GM18861 (cell line): ENCODE results near the gene TLR9.
"Not testable (repeated sequence)": the region's sequence is repeated elsewhere in the genome, so short reads cannot be mapped to it uniquely, and the experiment has no call there.

Source experiments
- ATAC-seq: cut with Tn5 transposase; IDR thresholded peaks from one replicate; pipeline ENCODE4 v1.9.1; 2021; ENCODE audit not compliant: unreplicated experiment

TLR9 gene, protein sequence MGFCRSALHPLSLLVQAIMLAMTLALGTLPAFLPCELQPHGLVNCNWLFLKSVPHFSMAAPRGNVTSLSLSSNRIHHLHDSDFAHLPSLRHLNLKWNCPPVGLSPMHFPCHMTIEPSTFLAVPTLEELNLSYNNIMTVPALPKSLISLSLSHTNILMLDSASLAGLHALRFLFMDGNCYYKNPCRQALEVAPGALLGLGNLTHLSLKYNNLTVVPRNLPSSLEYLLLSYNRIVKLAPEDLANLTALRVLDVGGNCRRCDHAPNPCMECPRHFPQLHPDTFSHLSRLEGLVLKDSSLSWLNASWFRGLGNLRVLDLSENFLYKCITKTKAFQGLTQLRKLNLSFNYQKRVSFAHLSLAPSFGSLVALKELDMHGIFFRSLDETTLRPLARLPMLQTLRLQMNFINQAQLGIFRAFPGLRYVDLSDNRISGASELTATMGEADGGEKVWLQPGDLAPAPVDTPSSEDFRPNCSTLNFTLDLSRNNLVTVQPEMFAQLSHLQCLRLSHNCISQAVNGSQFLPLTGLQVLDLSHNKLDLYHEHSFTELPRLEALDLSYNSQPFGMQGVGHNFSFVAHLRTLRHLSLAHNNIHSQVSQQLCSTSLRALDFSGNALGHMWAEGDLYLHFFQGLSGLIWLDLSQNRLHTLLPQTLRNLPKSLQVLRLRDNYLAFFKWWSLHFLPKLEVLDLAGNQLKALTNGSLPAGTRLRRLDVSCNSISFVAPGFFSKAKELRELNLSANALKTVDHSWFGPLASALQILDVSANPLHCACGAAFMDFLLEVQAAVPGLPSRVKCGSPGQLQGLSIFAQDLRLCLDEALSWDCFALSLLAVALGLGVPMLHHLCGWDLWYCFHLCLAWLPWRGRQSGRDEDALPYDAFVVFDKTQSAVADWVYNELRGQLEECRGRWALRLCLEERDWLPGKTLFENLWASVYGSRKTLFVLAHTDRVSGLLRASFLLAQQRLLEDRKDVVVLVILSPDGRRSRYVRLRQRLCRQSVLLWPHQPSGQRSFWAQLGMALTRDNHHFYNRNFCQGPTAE

DNA sequence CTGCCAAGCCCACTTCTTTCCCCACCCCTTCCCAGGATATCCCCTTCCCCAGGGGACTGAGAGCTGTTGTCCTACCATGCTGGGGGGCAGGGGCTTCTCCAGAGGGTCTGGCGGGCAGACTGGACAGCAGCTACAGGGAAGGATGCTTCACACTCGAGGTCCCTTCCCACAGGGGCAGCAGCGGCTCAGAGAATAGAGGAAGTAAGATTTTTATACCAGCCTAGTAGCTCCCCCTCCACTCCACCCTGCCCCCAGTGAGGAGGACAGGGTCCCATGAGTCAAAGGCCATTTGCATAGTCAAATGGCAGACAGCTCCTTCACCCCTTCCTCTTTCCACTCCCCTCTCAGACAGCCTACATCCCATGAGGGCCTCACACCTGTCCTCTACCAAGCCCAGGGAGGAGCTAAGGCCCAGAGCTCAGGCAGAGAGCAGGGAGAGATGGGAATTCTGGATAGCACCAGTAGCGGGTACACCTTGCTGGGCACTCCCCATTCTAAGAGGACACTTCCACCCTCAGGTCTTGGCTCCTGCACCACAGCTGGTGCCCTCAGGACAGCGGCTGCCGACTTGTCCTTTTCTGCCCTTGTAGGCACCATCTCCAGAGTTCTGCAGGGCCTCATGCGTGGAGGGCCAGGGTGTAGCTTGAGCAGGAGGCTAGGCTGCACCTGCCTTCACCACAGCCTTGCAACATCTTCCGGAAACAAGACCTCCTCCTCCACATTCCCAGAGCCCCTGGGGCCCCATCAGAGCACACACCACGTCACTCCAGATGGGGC lies at the start of gene TLR9:
Gene TLR9, minus strand, starts transcription at position 194 of the 777 bp plus-strand sequence. Its CDS starts 116 bp downstream, at position 78.
- peak; percentile 74 for ATAC-seq

DNA sequence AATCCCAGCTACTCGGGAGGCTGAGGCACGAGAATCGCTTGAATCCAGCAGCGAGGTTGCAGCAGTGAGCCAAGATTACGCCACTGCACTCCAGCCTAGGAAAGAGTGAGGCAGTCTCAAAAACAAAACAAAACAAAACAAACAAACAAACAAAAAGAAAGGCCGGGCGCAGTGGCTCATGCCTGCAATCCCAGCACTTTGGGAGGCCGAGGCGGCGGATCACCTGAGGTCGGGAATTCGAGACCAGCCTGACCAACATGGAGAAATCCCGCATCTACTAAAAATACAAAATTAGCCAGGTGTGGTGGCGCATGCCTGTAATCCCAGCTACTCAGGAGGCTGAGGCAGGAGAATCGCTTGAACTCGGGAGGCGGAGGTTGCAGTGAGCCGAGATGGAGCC lies 49.3 kb upstream of the TLR9 start:
- not testable (repeated sequence) for ATAC-seq

DNA sequence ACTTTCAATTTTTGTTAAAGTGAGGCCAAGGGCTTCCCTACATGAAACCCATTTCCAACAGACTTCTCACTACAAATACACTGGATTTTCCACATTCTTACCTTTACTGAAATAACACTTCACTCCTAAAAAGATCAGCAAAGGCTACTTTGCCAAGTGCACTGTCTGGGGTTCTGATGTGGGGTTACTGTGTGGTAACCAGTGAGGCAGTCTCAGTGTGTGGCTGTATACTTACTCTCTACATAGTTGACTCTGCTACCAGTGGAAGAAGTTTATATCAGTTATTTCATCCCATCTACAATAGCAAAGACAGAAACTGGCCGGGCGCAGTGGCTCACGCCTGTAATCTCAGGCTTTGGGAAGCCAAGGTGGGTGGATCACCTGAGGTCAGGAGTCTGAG lies 47.4 kb upstream of the TLR9 start:
- ATAC-seq: no peak

DNA sequence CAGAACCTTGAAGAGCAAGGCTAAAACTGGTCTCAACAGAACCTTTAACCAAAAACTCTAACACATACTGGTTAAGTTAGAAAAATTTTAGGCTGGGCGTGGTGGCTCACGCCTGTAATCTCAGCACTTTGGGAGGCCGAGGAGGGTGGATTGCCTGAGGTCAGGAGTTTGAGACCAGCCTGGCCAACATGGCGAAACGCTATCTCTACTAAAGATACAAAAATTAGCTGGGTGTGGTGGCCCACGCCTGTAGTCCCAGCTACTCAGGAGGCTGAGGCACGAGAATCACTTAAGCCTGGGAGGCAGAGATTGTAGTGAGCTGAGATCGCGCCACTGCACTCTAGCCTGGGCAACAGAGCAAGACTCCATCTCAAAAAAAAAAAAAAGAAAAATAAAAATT lies 46.7 kb upstream of the TLR9 start:
- not testable (repeated sequence) for ATAC-seq

DNA sequence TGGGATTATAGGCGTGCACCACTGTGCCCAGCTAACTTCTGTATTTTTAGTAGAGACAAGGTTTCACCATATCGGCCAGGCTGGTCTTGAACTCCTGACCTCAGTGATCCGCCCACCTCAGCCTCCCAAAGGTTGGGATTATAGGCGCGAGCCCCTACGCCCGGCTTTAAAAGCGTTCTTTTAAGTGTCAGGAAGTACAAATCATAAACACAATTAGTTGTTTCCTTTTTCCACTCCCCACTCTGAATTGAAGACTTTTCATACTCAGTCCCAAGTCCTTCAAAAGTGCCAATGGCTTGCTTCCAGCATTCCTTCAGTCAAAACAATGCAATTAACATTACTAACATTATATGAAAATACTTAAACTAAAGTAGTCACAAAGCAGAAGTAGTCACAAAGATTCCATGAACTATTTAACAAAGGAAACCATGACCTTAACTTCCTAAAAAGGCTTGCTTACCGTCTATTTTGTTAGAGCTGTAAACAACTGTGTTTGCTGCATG lies 44.9 kb upstream of the TLR9 start:
- ATAC-seq: no peak

DNA sequence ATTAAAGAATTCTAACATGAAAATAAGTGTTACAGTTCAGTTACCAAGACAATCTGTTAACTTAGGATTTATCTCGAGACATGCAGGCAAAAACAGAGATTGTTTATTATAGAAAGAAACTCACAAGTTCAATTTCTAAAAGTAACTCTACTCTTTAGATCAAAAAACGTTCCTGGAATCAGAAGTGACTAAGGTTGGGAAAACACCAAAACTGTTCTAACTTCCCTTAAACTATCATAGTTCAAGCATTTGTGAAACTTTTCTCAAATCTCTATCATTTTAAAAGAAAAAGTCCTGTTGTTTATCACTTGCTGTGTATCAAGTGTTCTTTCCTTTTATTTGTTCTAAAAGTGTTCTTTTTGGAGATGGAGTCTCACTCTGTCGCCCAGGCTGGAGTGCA lies 44.3 kb upstream of the TLR9 start:
- no peak for ATAC-seq

DNA sequence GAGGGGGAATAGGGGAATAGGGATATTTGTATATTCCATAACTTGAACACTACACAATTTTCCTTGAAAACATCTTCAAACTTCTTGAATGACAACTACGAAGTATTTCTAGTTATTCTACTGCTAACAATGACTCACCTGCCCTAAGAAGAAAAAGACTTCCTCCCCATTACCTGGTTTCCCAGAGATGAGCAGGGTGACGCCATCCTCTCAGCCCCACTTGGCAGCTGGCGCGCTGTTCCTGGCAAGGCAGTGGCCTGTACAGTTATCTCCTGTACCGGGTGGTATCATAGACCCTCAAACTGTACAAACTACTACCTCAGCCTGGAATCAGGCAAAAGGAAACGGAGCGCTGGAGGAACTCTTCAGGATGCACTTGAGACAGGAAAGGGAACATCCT lies 42.6 kb upstream of the TLR9 start:
- ATAC-seq: no peak

DNA sequence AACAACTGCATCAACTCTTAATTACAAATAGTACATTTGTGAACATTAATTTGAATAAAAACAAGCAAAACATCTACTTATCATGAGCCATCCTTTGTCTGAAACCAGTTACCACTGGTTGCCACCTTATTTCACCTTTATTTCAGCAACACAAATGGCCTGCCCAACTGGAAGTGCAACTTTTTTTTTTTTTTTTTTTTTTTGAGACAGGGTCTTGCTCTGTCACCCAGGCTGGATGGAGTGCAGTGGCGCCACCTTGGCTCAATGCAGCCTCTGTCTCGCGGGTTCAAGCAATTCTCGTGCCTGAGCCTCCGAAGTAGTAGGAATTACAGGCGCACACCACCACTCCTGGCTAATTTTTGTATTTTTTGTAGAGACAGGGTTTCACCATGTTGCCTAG lies 39.9 kb upstream of the TLR9 start:
- ATAC-seq: no peak

DNA sequence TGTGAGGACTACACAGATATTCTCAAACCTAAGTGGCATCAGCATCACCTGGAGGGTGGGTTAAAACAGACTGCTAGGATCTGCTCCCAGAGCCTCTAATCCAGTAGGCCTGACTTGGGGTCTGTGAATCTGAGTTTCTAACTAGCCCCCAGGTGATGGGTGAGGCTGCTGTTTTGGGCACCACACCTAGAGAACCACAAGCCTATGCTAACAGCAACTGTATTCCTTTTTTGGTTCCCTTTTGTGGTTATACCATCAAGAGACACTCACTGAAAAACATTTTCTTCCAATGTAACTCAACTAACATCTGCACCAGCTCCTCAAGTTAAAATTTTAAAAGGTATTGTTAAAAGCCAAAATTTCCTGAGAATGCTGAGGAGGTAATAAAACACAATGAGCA lies 37.0 kb upstream of the TLR9 start:
- ATAC-seq: no peak

DNA sequence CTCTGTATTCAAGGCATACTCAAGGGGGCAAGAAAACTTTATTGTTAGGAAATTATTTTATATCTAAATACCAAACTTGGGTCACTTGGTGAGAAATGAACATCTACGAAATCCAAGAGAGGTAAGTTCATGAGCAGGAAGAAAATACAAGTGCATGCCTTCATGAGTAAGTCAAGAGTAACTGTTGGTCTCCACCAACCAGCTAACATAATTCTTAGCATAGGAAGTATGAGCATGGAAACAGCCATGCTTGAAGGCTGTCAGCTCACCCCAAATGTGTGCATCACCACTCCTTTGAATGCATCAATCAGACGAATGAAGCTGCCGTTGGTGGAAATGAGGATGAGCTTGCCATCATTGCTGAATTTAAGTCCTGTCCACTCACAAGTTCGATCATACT lies 34.0 kb upstream of the TLR9 start:
- no peak for ATAC-seq

DNA sequence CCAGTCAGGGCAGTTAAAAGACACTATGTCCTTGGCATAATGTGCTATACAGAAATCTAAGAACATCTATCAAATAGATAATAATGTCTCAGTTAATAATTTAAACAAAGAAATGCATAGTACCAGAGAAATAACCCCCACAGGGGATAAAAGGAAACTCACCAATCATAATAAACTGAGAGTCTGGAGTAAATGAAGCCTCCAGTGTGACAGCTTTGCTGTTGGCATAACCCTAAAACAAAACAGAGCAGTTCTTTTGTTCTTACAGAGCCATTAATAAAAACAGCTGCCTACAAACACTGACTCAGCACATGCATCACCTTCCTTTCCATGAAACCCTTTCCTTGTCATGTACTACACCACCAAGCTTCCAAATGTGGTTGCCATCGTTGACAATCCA lies 33.6 kb upstream of the TLR9 start:
- ATAC-seq: no peak

DNA sequence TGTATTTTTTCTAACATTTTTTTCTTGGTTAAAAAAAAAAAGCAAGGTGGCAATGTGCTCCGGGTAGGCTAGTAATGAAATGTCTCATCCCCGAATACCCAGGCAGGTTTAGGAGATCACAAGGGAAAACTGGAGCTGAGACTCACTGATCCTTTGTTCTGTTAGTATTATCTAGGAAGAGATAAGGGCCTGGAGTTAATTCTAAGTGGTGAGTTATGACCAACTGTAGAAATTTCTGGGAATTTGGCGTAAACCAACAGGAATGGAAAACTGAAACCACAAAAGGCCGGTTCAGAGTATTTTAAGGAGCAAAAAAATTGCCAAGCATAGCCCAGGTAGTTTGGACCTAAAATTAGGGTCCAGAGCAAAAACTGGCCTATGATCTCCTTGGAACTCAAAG lies 32.5 kb upstream of the TLR9 start:
- no peak for ATAC-seq

DNA sequence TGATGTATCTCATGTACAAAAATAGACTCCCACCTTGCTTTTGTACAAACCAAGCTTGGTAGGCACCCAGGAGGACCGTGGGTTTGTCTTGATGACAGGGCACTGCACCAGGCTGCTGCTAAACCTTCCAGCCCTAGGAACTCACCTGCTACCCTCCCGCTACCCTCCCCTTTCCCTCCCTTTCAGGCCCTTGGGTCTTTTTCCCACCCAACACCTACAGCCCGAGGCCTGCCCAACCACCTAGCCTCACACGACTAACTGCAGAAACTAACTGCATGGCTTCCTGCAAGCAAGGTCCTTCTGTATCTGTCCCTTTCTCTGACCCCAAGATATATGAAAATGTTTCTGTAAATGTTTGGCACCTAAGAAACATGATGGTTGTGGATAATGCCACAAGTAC lies 31.2 kb upstream of the TLR9 start:
- no peak for ATAC-seq

DNA sequence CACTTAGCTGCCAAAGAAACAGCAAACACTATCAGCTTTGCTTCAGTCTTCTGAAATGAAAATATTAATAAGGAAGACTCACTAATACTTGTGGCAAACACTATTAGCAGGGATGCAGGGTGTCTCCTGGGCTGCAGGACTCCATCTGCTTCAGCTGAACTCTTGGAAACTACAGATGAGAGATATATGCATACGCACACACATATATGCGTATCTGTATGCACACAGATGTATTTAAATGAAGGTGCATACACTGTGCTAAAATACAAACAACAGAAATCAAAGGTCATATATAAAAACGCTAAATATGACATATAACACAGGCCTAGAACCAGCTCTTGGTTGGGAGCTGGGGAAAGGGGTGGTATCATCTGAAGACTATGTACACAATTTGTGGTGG lies 30.7 kb upstream of the TLR9 start:
- no peak for ATAC-seq

DNA sequence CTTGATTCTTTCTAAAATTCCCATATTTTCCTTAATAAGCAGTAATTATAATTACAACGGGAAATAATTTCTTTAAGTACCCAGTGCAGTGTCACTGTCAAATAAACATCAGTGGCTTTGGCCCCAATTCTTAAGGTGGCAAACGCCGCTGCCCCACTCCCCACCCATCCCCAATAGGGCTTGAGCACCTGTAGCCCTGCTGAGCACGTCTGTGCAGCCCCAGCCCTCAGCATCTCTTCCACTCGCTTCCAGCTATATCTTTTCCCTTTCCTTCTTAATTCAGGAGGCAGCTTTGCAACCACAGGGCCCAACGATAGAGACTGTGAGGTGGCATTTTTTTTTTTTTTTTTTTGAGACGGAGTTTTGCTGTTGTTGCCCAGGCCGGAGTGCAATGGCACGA lies 29.2 kb upstream of the TLR9 start:
- ATAC-seq: no peak

DNA sequence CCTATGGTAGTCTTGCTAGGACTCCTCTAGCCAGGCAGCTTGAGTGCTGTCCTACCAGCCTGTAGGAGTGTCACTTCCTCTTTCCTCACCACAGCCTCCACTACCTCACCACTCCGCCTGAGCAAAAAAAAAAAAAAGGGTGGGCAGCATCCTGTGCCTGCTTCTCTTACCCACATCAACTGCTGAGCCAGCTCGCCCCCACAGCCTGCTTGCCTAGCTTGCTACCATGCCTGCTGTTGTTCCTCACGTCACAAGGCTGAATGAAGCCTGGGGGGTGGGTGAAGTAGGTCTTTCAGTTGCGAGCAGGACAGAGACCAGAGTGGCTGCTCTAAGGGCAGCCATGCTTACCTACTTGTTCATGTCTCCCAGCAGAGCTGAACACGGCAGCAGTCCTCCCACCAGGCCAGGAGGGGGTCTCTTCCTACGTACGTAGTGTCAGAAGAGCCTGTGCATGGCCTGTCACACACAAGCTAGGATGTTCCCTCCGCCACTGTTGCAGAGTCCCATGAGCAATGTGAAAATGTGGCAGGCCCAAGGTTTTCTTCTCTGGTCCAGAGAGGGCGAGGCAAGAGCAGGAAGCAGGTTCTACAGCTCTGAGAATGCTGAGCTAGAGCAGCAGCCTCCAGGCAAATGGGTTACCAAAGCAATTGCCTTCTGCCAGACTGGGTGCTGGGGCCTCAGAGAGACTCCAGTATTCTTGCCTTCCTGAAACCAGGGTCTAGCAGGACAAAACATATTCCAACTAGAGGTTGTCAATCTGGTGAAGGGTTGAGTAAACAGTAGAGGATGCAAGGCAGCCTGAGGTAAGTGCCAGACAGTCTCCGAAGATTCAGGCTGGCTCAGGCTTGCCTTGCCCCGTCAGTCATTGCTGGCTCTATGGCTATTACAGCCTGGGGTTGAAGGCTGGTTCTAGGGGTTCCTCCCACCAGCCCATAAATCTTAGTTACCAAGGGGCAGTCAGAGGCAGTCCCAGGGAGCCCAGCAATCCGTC lies 28.2 kb upstream of the TLR9 start:
- ATAC-seq: peak; percentile 91

DNA sequence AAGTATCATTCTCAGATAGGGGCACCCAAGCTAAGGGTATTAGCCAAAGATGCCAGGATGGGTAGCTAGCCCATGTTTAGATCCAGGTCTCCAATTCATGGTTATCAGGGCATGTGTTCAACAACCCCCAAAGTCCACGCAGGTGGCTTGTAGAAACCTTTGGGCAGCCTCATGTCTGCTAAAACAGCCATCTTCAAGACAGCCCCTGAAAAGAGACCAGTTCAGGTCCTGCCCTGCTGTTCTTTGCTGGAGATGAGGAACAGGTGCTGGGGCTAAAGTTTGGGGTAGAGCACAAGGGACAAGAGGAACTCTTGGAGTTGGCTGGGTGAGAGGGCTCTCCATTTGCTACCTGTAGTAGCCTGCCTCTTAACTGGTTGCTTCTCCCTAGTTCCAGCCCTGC lies 24.7 kb upstream of the TLR9 start:
- ATAC-seq: no peak

DNA sequence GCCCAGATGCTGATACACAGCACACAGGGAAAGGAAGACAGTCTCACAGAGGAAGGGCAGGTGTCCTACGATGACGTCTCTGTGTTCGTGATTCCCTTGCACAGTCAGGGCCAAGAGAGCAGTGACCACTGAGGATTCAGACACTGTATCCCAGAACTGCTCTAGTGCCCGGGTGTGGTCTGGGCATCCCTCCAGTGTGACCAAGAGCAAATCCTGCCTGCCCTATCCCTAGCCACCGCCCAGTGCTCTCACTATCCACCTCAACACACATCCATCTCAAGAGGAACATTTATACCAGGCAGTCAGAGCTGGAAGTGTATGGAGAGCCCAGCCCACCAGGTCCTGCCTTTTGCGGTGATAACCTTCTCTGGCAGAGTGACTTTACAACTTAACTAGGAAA lies 24.2 kb upstream of the TLR9 start:
- no peak for ATAC-seq

DNA sequence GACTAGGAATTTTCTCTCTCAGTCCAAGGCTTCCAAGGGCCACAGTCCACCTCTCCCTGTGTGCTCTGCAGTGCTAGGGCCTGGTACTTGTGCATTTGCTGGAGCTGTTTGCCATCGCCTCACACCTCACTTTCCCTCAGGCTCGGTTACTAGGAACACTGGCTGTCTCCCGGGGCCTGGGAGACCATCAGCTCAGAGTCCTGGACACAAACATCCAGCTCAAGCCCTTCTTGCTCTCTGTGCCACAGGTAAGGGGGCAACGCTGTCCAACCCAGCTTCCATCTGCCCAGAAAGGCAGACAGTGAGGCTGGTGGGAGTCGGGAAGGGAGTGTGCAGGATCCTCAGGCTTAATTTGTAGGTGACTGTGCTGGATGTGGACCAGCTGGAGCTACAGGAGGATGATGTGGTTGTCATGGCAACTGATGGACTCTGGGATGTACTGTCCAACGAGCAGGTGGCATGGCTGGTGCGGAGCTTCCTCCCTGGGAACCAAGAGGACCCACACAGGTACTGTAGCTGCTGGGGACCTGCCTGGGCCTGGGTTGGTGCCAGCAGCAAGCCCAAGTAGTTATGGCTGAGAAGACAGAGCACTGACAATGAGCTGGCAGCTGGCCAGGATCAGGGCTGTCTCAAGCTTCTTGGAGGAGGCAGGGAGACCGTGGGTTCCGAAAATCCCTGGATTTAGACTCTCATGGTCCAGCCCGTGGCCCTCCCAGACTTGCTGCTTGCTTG lies 23.5 kb upstream of the TLR9 start:
- no peak for ATAC-seq
